Fibroblast of mammary gland (primary cell): Measurements from ENCODE around the gene TULP4.
A peak's percentile ranks its signal among the peaks of the same experiment; 100 is the strongest.

ENCODE experiments used
- DNase-seq: peaks from one replicate; pipeline ENCODE4 v3.0.0-alpha.2; 2010; ENCODE audit warnings: low read depth
- H3K4me3 ChIP-seq: 2 replicates; pipeline ENCODE4 v1.5.1; 2011; ENCODE audit warnings: low read depth, mild to moderate bottlenecking, low read length, moderate library complexity; ENCODE audit not compliant: control insufficient read depth
- TF ChIP-seq, protein P1 (sequence below): conservative IDR thresholded peaks from 2 replicates; pipeline ENCODE4 v1.5.1; 2011; ENCODE audit warnings: low read depth, low read length, inconsistent platforms; ENCODE audit not compliant: control insufficient read depth, insufficient read depth

Gene TULP4

DNA sequence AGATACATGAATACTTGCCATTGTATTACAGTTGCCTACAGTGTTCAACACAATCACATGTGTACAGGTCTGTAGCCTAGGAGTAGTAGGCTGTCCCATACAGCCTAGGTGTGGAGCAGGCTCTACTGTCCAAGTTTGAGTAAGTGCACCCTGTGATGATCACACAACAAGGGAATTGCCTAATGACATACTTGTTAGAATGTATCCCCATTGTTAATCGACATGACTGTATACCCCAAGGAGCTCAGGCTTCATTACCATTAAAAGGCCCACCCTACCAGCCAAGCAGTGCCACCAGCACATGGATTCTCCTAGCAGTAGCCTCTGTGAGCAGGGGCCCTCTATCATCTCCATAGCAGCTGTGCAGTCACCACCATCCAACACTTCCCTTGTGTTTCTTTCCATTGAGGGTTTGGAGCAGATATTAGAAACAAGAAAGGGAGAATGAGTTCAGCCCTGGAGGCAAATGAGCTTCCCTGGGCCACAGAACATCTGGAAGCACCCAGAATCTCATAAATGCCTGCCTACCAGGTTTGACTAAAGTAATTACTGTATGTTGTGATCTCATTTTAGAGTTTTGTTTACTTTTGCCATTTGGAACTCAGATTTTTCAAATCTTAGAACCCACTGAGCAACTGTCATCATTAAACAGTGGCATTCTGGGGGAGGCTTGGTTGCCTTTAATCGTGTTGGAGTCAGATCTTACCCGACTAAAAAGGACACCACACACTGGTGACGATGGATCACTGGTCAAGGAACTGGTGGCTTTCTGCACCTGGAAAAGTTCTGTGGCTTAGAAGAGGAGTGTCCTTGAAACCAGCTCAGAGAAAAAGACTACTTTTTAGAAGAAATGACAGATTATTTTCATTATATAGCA is 104.9 kb downstream of the TULP4 start:
- no peak overlapping the region for H3K4me3 ChIP-seq
- TF ChIP-seq, protein P1, sequence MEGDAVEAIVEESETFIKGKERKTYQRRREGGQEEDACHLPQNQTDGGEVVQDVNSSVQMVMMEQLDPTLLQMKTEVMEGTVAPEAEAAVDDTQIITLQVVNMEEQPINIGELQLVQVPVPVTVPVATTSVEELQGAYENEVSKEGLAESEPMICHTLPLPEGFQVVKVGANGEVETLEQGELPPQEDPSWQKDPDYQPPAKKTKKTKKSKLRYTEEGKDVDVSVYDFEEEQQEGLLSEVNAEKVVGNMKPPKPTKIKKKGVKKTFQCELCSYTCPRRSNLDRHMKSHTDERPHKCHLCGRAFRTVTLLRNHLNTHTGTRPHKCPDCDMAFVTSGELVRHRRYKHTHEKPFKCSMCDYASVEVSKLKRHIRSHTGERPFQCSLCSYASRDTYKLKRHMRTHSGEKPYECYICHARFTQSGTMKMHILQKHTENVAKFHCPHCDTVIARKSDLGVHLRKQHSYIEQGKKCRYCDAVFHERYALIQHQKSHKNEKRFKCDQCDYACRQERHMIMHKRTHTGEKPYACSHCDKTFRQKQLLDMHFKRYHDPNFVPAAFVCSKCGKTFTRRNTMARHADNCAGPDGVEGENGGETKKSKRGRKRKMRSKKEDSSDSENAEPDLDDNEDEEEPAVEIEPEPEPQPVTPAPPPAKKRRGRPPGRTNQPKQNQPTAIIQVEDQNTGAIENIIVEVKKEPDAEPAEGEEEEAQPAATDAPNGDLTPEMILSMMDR = no peak
- no peak for DNase-seq

- H3K4me3 ChIP-seq = no peak overlapping the region
- TF ChIP-seq, protein P1 = no peak
- DNase-seq = peak; percentile 71
Measured at GRCh38 chr6:158417760-158418098, 105.5 kb downstream of the TULP4 start.

GRCh38 chr6:158418501-158418900 is 106.2 kb downstream of the TULP4 start:
- H3K4me3 ChIP-seq = no peak overlapping the region
- TF ChIP-seq, protein P1 = no peak
- peak; percentile 33 for DNase-seq

GRCh38 chr6:158419339-158419909 is 107.2 kb downstream of the TULP4 start:
- no peak for DNase-seq
- H3K4me3 ChIP-seq = no peak overlapping the region
- TF ChIP-seq, protein P1 = no peak

DNA sequence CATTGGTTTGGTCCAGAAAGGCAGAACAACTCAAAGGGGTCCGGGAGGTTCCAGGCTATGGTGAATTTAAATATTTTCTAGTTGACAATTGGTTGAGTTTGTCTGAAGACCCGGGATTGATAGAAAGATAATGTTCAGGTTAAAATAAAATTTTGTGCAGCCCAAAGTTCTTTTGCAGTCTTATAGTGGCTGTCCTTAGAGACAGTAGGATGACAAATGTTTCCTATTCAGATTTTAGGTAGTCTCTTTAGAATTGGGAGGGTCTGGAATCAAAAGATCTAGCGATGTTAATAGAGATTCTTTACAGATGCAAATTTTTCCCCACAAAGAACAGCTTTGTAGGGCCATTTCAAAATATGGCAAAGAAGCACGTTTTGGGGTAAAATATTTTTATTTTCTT is 109.1 kb downstream of the TULP4 start:
- no peak for DNase-seq
- no peak overlapping the region for H3K4me3 ChIP-seq
- TF ChIP-seq, protein P1 = no peak

- TF ChIP-seq, protein P1 = no peak
- DNase-seq = no peak
- no peak overlapping the region for H3K4me3 ChIP-seq
Measured at GRCh38 chr6:158422629-158423238, 110.5 kb downstream of the TULP4 start.
